SK-N-SH (cell line): ENCODE results near the gene DTNA. TPM values are rescaled to one million over a fixed set of nuclear protein-coding genes. Genes with fewer than 3 reads are reported as not detected.

Experiments
- CTCF ChIA-PET: fragments of 300-600, 350-600 bp; formaldehyde crosslinking; extraction: SDS; loops from one replicate; lab custom pipeline; 2021; lab: Yijun Ruan, JAX
- POLR2A ChIA-PET: fragments of 350-600 bp; sonication (Branson Sonifier 250); formaldehyde crosslinking; extraction: SDS; loops from one replicate; lab custom pipeline; 2020; ENCODE audit warnings: antibody characterized with exemption, inconsistent platforms; lab: Yijun Ruan, JAX
- DNase-seq: peaks from one replicate; pipeline ENCODE4 v3.0.0; 2012
- H2AFZ ChIP-seq: fragments of 200-600 bp; sonication (generic); 2 replicates; pipeline ENCODE4 v1.8.1; 2016; ENCODE audit warnings: antibody characterized with exemption, mild to moderate bottlenecking, low read depth
- H3F3A ChIP-seq: fragments of 200-600 bp; sonication (generic); replicated peaks from 2 replicates; pipeline ENCODE3; 2016; ENCODE audit warnings: antibody characterized with exemption, mild to moderate bottlenecking; ENCODE audit not compliant: insufficient read depth
- H3K27ac ChIP-seq, 2 experiments: fragments of 200-500 bp in 1 of 2; fragments of 200-600 bp in 1 of 2; sonication (Bioruptor generic) in 1 of 2; sonication (generic), shearing (Covaris generic) in 1 of 2; 2 replicates each; pipeline versions ENCODE4 v1.5.1 to v1.6.1; 2014 to 2016; ENCODE audit warnings: low read depth in 2 of 2, inconsistent platforms in 1 of 2, low read length in 1 of 2, mild to moderate bottlenecking in 1 of 2, mixed read lengths in 1 of 2
- H3K27me3 ChIP-seq: fragments of 200-600 bp; sonication (generic), shearing (Covaris generic); 2 replicates; pipeline ENCODE4 v1.6.1; 2016; ENCODE audit warnings: mixed run types; ENCODE audit not compliant: insufficient read depth
- H3K36me3 ChIP-seq, 2 experiments: fragments of 200-500 bp in 1 of 2; fragments of 200-600 bp in 1 of 2; sonication (Bioruptor generic) in 1 of 2; sonication (generic) in 1 of 2; replicated peaks in 1 of 2; 2 replicates each; pipeline versions ENCODE3 to v1.5.1; 2014 to 2016; ENCODE audit warnings: low read length in 1 of 2, mild to moderate bottlenecking in 1 of 2; ENCODE audit not compliant: insufficient read depth in 2 of 2, control insufficient read depth in 1 of 2
- H3K4me1 ChIP-seq, 2 experiments: fragments of 200-500 bp in 1 of 2; fragments of 200-600 bp in 1 of 2; sonication (Bioruptor generic) in 1 of 2; sonication (generic), shearing (Covaris generic) in 1 of 2; 2 replicates each; pipeline versions ENCODE4 v1.5.1 to v1.6.1; 2014 to 2016; ENCODE audit warnings: low read depth in 1 of 2, low read length in 1 of 2, mixed run types in 1 of 2; ENCODE audit not compliant: insufficient read depth in 2 of 2, control insufficient read depth in 1 of 2
- H3K4me2 ChIP-seq: fragments of 200-600 bp; sonication (generic), shearing (Covaris generic); 2 replicates; pipeline ENCODE4 v1.6.1; 2017; ENCODE audit warnings: mixed run types
- H3K4me3 ChIP-seq, 2 experiments: fragments of 200-500 bp in 1 of 2; fragments of 200-600 bp in 1 of 2; sonication (Bioruptor generic) in 1 of 2; sonication (generic), shearing (Covaris generic) in 1 of 2; 2 replicates each; pipeline versions ENCODE4 v1.5.1 to v1.8.1; 2014 to 2016; ENCODE audit warnings: low read depth in 2 of 2, inconsistent platforms in 1 of 2, low read length in 1 of 2, mild to moderate bottlenecking in 1 of 2, mixed read lengths in 1 of 2, moderate library complexity in 1 of 2
- H3K79me2 ChIP-seq: fragments of 200-600 bp; sonication (generic); 2 replicates; pipeline ENCODE4 v1.8.1; 2017; ENCODE audit warnings: mild to moderate bottlenecking; ENCODE audit not compliant: insufficient read depth
- H3K9ac ChIP-seq: fragments of 200-600 bp; sonication (generic); 2 replicates; pipeline ENCODE4 v1.6.1; 2017; ENCODE audit warnings: mixed run types
- H3K9me2 ChIP-seq: fragments of 200-600 bp; sonication (generic); 2 replicates; pipeline ENCODE4 v1.6.1; 2017; ENCODE audit warnings: mixed run types
- H3K9me3 ChIP-seq: fragments of 200-600 bp; sonication (generic); 2 replicates; pipeline ENCODE4 v1.6.1; 2017; ENCODE audit warnings: mixed run types, mild to moderate bottlenecking, moderate library complexity
- H4K20me1 ChIP-seq: fragments of 200-600 bp; sonication (generic); 2 replicates; pipeline ENCODE4 v1.6.1; 2017; ENCODE audit warnings: mild to moderate bottlenecking, mixed run types; ENCODE audit not compliant: insufficient read depth
- ELF1 ChIP-seq: IDR thresholded peaks from 2 replicates; pipeline ENCODE4 v1.4.0; 2012
- EP300 ChIP-seq, 2 experiments: IDR thresholded peaks; 2 replicates each; pipeline versions ENCODE4 v1.4.0 to v1.6.1; 2012; ENCODE audit warnings: borderline replicate concordance in 1 of 2, low read depth in 1 of 2, low read length in 1 of 2
- EZH2phosphoT487 ChIP-seq: fragments of 200-600 bp; sonication (generic); IDR thresholded peaks from 2 replicates; pipeline ENCODE4 v1.6.1; 2017; ENCODE audit warnings: low read depth, mixed run types, mild to moderate bottlenecking, antibody characterized with exemption, moderate library complexity, borderline replicate concordance
- FOXM1 ChIP-seq: IDR thresholded peaks from 2 replicates; pipeline ENCODE4 v1.4.0; 2012; ENCODE audit warnings: low read depth, mild to moderate bottlenecking
- JUND ChIP-seq: IDR thresholded peaks from 2 replicates; pipeline ENCODE4 v1.4.0; 2012
- MEF2A ChIP-seq: IDR thresholded peaks from 2 replicates; pipeline ENCODE4 v1.4.0; 2012; ENCODE audit warnings: low read depth, borderline replicate concordance
- PBX3 ChIP-seq: IDR thresholded peaks from 2 replicates; pipeline ENCODE4; 2012
- POLR2AphosphoS5 ChIP-seq: IDR thresholded peaks from 2 replicates; pipeline ENCODE4 v1.6.1; 2012; ENCODE audit warnings: low read depth, low read length
- RCOR1 ChIP-seq: fragments of 150-350 bp; IDR thresholded peaks from 2 replicates; pipeline ENCODE4 v1.6.1; 2017; ENCODE audit warnings: antibody characterized with exemption, low read length
- RFX5 ChIP-seq: IDR thresholded peaks from 2 replicates; pipeline ENCODE4 v1.6.1; 2012; ENCODE audit warnings: mild to moderate bottlenecking, improper control_type of control experiment, low read length
- RXRA ChIP-seq: IDR thresholded peaks from 2 replicates; pipeline ENCODE4 v1.4.0; 2012; ENCODE audit warnings: low read depth, mild to moderate bottlenecking, borderline replicate concordance
- SIN3A ChIP-seq: IDR thresholded peaks from 2 replicates; pipeline ENCODE4 v1.6.1; 2012; ENCODE audit warnings: low read depth, mild to moderate bottlenecking, low read length, moderate library complexity, borderline replicate concordance
- TAF1 ChIP-seq: IDR thresholded peaks from 2 replicates; pipeline ENCODE4 v1.6.1; 2012; ENCODE audit warnings: low read depth, mild to moderate bottlenecking, low read length, moderate library complexity, borderline replicate concordance
- TEAD4 ChIP-seq: IDR thresholded peaks from 2 replicates; pipeline ENCODE4 v1.4.0; 2012; ENCODE audit warnings: mild to moderate bottlenecking, borderline replicate concordance; ENCODE audit not compliant: insufficient read depth
- USF1 ChIP-seq: IDR thresholded peaks from 2 replicates; pipeline ENCODE4 v1.4.0; 2012; ENCODE audit warnings: low read depth, borderline replicate concordance
- YY1 ChIP-seq: IDR thresholded peaks from 2 replicates; pipeline ENCODE4 v1.4.0; 2012; ENCODE audit warnings: low read depth, mild to moderate bottlenecking
- WGBS: methylation state at CpG from one replicate; pipeline ENCODE4 v1.1.6; 2017; ENCODE audit warnings: low lambda C conversion rate; 5-methylcytosine and 5-hydroxymethylcytosine counted together
- polyA plus RNA-seq, 3 experiments: library from polyadenylated mRNA; depleted of rRNA; stranded (reverse); fragments of >200 nt; gene quantifications; 2 replicates each; pipeline ENCODE4 v1.2.3, GENCODE V29; 2012
- TF ChIP-seq, protein P1 (sequence below): fragments of 150-350 bp; IDR thresholded peaks from 2 replicates; pipeline ENCODE4 v1.6.1; 2016; ENCODE audit warnings: mild to moderate bottlenecking, low read depth, low read length
- TF ChIP-seq, protein P2 (sequence below): IDR thresholded peaks from 2 replicates; pipeline ENCODE4 v1.4.0; 2012; ENCODE audit warnings: low read depth, borderline replicate concordance

Gene DTNA
- polyA plus RNA-seq, 1 of the 3 experiments (the other 2 are of a cell fraction) = 7.9 TPM

GRCh38 chr18:34709104-34709503 is 994 bp upstream of the DTNA start:
- no peak for DNase-seq
- 59% methylated on average over 3 of the region's 3 CpGs for WGBS
- peak overlapping the region; percentile 63; the same call in 1 of the 2 replicates for H3K9ac ChIP-seq

More at GRCh38 chr18:34709104-34709503, 994 bp upstream of the DTNA start:
- Histone ChIP-seq H3K4me2 (peak overlapping the region; percentile 84), H3K9me2 (no peaks in the 10 kb centered on the region), H3K9me3 (no peaks in the 10 kb centered on the region), H3F3A (peaks cover 39% of the 10 kb centered on the region), H4K20me1 (no peaks in the 10 kb centered on the region), H3K27me3 (no peaks in the 10 kb centered on the region), H3K27ac (peak overlapping the region; percentile 62 to 90), H3K36me3 (no peaks in the 10 kb centered on the region), H3K4me1 (peaks cover 10 to 36% of the 10 kb centered on the region in 2 experiments), H3K79me2 (no peaks in the 10 kb centered on the region; the same call in 1 of the 2 replicates), H2AFZ (no peak overlapping the region; the same call in 1 of the 2 replicates), H3K4me3 (no peak overlapping the region)
- TF ChIP-seq MEF2A (no peak), FOXM1 (no peak), SIN3A (no peak), RCOR1 (no peak), ELF1 (no peak), EZH2phosphoT487 (no peak), POLR2AphosphoS5 (no peak), EP300 (IDR thresholded peaks at IDR 0.05; ENCODE audit: borderline replicate concordance in 1 of 2, low read depth in 1 of 2, low read length in 1 of 2) (no peak), USF1 (no peak), PBX3 (no peak), YY1 (no peak), RXRA (no peak), RFX5 (no peak), TAF1 (no peak), JUND (no peak), TEAD4 (no peak)
- TF ChIP-seq, protein P1, sequence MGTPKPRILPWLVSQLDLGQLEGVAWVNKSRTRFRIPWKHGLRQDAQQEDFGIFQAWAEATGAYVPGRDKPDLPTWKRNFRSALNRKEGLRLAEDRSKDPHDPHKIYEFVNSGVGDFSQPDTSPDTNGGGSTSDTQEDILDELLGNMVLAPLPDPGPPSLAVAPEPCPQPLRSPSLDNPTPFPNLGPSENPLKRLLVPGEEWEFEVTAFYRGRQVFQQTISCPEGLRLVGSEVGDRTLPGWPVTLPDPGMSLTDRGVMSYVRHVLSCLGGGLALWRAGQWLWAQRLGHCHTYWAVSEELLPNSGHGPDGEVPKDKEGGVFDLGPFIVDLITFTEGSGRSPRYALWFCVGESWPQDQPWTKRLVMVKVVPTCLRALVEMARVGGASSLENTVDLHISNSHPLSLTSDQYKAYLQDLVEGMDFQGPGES = no peak
- TF ChIP-seq, protein P2, sequence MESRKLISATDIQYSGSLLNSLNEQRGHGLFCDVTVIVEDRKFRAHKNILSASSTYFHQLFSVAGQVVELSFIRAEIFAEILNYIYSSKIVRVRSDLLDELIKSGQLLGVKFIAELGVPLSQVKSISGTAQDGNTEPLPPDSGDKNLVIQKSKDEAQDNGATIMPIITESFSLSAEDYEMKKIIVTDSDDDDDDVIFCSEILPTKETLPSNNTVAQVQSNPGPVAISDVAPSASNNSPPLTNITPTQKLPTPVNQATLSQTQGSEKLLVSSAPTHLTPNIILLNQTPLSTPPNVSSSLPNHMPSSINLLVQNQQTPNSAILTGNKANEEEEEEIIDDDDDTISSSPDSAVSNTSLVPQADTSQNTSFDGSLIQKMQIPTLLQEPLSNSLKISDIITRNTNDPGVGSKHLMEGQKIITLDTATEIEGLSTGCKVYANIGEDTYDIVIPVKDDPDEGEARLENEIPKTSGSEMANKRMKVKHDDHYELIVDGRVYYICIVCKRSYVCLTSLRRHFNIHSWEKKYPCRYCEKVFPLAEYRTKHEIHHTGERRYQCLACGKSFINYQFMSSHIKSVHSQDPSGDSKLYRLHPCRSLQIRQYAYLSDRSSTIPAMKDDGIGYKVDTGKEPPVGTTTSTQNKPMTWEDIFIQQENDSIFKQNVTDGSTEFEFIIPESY = no peak
- ChIA-PET CTCF (interaction anchor here (0.8 to 1.3 kb wide), 2 partner anchors 23 to 79 kb away, joined by 3 read pairs; no protein-coding TSS in a partner anchor), POLR2A (no interaction called here)
